Effector memory CD8-positive, alpha-beta T cell (primary cell): Measurements from ENCODE around the gene BMP5.

Source experiments
- ATAC-seq: fragments of 150-1000 bp; cut with Tn5 transposase; replicated peaks from 2 replicates; pipeline ENCODE4 v1.10.0; 2021; ENCODE audit warnings: mild to moderate bottlenecking, moderate library complexity
- DNase-seq, 3 experiments: peaks; one replicate each; pipeline ENCODE4 v3.0.0; 2021
- H3K27ac Mint-ChIP-seq, 2 donors: one replicate each; pipeline ENCODE4 v1.8.0; 2022; ENCODE audit warnings: mild to moderate bottlenecking in 2 of 2, mixed read lengths in 2 of 2, moderate library complexity in 2 of 2
- H3K27me3 Mint-ChIP-seq, 2 donors: one replicate each; pipeline ENCODE4 v1.8.0; 2022; ENCODE audit warnings: mixed read lengths in 2 of 2
- H3K36me3 Mint-ChIP-seq: one replicate; pipeline ENCODE4 v1.8.0; 2022; ENCODE audit warnings: mild to moderate bottlenecking, moderate library complexity, mixed read lengths; ENCODE audit not compliant: insufficient read depth
- H3K4me1 Mint-ChIP-seq, 2 donors: one replicate each; pipeline ENCODE4 v1.8.0; 2022; ENCODE audit warnings: low read depth in 2 of 2, mixed read lengths in 2 of 2
- H3K4me3 Mint-ChIP-seq, 2 donors: one replicate each; pipeline ENCODE4 v1.8.0; 2022; ENCODE audit warnings: mild to moderate bottlenecking in 2 of 2, mixed read lengths in 2 of 2, moderate library complexity in 2 of 2
- H3K9me3 Mint-ChIP-seq, 2 donors: one replicate each; pipeline ENCODE4 v1.8.0; 2022; ENCODE audit warnings: mixed read lengths in 2 of 2

Gene BMP5

DNA sequence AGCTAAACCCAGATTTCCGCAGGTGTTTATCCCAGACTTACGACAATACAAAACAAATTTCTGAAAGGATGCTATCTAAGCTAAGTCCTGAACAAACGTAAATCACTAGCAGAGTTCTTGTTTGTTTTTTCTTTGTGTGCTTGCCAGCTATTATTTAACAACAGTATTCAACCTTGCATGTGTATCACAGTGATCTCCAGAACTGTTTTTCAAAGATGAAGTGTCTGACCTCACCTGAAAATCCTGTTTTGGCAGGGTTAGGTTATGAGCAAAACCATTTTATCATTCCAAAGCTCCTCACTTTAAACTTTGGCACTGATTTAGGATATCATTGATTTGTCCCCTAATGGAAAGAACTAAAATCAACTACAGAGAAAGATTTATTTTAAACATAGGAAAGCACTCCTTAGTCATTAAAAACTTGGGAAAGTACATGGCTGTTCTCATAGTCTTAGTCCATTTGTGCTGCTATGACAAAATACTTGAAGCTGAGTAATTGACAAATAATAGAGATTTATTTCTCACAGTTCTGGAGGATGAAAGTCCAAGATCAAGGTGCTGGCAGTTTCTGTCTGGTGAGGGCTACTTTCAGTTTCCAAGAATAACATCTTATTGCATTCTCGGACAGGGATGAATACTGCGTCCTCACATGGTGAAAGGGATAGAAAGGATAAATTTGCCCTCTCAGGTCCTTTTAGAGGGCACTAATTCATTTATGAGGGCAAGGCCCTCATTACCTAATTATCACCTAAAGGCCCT, 20.8 kb upstream of the BMP5 start:
- no peak for DNase-seq
- H3K27me3 Mint-ChIP-seq = no peaks in the 10 kb centered on the region
- H3K4me1 Mint-ChIP-seq = no peaks in the 10 kb centered on the region
- no peak overlapping the region for H3K27ac Mint-ChIP-seq
- ATAC-seq = no peak
- H3K4me3 Mint-ChIP-seq = no peak overlapping the region
- peaks cover 9 to 10% of the 10 kb centered on the region in 2 donors for H3K9me3 Mint-ChIP-seq
- no peaks in the 10 kb centered on the region for H3K36me3 Mint-ChIP-seq

DNA sequence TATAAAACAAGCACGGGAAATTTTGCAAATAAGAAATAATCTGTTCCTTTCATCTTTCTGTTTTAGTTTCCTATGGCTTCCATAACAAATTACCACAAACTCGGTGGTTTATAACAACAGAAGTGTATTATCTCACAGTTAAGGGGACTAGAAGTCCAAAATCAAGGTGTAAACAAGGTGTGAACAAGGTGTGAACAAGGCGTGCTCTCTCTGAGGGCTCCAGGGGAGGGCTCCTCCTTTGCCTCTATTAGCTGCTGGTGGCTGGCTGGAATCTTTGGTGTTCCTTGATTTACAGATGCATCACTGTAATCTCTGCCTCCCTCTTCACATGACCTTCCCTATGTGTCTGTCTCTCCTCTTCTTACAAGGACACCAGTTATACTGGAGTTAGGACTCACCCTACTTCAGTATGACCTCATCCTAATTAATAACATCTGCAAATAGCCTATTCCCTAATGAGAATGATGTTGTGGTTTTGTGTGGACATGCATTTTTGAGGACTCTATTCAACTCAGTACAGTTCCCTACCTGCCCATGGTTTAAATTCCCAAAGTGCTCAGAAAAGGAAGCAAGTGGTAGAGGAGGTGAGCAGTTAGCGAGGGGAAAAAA, 17.5 kb upstream of the BMP5 start:
- Mint-ChIP-seq H3K27me3 (no peaks in the 10 kb centered on the region), H3K4me1 (no peaks in the 10 kb centered on the region), H3K4me3 (no peak overlapping the region), H3K27ac (no peak overlapping the region), H3K9me3 (peaks cover 10 to 11% of the 10 kb centered on the region in 2 donors), H3K36me3 (no peaks in the 10 kb centered on the region)
- DNase-seq = no peak
- no peak for ATAC-seq

DNA sequence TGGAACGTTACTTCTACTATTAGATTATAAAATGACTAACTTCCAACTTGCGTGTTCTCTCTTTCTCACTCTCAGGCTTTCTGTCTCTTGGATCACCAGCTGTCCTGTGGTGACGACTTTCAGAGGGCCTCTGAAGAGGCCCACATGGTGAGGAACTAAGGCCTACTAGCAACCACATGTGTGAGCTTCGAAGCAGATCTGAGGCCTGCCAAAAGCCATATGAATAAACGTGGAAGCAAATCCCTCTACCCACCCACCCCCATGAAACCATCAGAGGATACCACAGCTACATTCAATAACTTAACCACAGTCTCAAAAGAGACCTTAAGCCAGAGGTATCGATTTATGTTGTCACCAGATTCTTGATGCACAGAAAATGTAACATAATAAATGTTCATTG, 13.5 kb upstream of the BMP5 start:
- DNase-seq = no peak
- H3K9me3 Mint-ChIP-seq = peaks cover 0 to 5% of the 10 kb centered on the region in 2 donors
- H3K4me3 Mint-ChIP-seq = no peak overlapping the region

DNA sequence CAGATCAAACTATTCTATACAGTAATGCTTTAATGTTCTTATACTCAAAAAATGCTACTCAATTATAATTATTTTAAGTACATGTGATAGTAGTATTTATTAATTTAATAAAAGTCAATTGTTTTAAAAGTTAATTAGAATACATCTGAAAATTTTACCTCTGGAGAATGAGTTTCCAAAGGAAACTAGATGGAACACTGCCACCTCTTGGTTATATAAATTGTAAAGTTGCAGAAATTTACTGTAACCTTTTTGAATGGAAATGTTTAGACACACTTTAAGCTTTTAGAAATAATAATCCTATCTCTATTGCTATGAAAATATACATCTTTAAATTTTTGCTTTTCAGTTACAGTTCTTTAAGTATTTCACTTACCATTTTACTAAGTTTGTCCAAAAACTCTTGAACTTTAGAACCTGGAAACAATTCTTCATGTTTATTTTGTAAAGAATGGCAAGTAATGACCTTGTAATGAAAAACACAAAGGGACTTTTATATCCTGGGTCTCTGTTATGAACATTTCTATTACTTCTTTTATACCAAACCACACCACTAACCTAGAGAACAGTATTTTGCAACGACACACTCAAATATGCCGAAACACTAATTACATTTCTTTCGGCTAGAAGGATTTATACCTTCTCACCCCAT, 10.9 kb upstream of the BMP5 start:
- no peaks in the 10 kb centered on the region for H3K36me3 Mint-ChIP-seq

More for the DNA sequence above, 13.5 kb upstream of the BMP5 start:
- no peaks in the 10 kb centered on the region for H3K4me1 Mint-ChIP-seq
- no peak overlapping the region for H3K27ac Mint-ChIP-seq
- no peaks in the 10 kb centered on the region for H3K36me3 Mint-ChIP-seq
- no peak for ATAC-seq
- H3K27me3 Mint-ChIP-seq = no peaks in the 10 kb centered on the region

DNA sequence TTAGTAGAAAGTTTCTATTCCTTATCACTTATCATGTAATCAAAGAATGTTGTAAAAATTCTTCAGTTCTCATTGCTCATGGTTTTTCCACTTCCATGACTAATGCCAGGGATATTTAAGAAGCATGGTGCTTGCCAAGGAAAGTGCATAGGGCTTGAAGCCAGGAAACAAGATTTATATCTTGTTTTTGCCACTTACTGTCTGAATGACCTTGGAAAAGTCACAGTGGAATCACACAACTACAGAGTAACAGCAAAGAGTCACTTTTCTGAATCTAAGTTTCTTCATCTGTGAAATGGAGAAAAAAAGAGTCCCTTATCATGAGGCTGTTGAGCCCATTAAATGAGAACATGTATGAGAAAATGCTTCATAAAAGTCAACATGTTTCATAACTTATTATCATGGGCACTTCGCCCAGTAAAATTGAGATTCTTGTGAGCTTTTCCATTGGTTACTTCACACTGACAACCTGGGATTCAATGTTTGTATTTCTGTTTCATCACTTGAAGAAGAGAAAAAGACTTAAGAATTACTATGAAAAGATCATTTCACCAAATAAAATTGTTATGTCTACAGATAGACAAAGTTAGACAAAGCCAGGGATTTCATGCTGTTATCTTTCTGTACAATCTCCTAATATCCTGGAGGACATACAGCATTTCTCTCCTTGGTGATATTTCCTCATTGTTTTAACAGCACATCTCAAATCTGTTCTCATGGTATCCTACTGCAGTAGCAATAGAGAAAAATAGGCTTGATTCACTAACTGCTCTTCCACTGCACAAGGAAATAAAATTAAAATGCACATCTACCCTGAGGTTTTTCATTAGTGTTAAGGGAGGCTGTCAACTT, 7.6 kb upstream of the BMP5 start:
- H3K9me3 Mint-ChIP-seq = peaks cover 0 to 9% of the 10 kb centered on the region in 2 donors
- no peak for DNase-seq
- ATAC-seq = no peak
- no peak overlapping the region for H3K4me3 Mint-ChIP-seq
- no peaks in the 10 kb centered on the region for H3K4me1 Mint-ChIP-seq
- no peaks in the 10 kb centered on the region for H3K27me3 Mint-ChIP-seq
- no peak overlapping the region for H3K27ac Mint-ChIP-seq
- H3K36me3 Mint-ChIP-seq = no peaks in the 10 kb centered on the region

More for the DNA sequence above, 10.9 kb upstream of the BMP5 start:
- Mint-ChIP-seq H3K27me3 (no peaks in the 10 kb centered on the region), H3K4me3 (no peak overlapping the region), H3K9me3 (peaks cover 2 to 3% of the 10 kb centered on the region in 2 donors), H3K4me1 (no peaks in the 10 kb centered on the region), H3K27ac (no peak overlapping the region)
- no peak for DNase-seq
- ATAC-seq = no peak

DNA sequence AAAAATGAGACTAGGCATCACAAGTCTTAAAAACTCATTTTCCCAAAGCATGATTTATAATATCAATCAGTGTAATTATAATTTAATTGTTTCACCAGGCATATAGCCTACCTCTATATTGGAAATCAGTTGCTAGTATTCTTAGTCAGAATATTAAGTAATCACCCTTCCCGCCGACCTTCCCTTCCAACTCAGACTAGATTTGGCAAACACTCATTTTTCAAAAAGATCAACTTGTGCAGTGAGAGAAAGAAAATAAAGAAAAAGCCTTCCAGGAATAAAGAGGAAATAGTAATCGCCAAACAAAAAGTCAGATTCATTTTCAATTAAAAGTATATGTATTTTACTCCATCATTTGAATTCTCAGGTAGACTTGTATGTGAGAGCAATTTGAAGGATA, 1.9 kb upstream of the BMP5 start:
- ATAC-seq (no peak), DNase-seq (no peak)
- Mint-ChIP-seq H3K9me3 (peaks cover 5 to 9% of the 10 kb centered on the region in 2 donors), H3K36me3 (no peaks in the 10 kb centered on the region), H3K27me3 (no peaks in the 10 kb centered on the region), H3K4me3 (no peak overlapping the region), H3K4me1 (no peaks in the 10 kb centered on the region), H3K27ac (no peak overlapping the region)

DNA sequence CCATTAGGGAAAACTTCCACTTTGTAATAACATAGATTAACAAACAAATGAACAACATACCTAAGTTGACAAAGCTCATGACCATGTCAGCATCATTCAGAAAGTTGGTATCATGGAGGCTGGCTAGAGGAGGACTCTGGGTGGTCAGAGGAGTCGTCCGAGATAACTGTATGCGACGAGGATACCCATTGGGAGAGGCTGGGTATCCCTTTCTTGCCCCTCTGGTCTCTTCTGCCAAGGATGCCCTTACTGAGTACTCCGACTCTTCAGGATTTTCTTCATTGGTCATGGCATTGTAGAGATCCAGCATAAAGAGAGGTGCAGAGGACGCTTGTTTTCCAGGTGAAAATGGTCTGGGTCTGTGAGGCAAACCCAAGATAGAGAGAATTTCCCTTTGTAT, 1.1 kb downstream of the BMP5 start:
- no peaks in the 10 kb centered on the region for H3K36me3 Mint-ChIP-seq
- H3K27me3 Mint-ChIP-seq = no peaks in the 10 kb centered on the region
- ATAC-seq (no peak), DNase-seq (no peak)
- no peak overlapping the region for H3K4me3 Mint-ChIP-seq
- H3K4me1 Mint-ChIP-seq = no peaks in the 10 kb centered on the region
- no peak overlapping the region for H3K27ac Mint-ChIP-seq
- peaks cover 5 to 6% of the 10 kb centered on the region in 2 donors for H3K9me3 Mint-ChIP-seq

DNA sequence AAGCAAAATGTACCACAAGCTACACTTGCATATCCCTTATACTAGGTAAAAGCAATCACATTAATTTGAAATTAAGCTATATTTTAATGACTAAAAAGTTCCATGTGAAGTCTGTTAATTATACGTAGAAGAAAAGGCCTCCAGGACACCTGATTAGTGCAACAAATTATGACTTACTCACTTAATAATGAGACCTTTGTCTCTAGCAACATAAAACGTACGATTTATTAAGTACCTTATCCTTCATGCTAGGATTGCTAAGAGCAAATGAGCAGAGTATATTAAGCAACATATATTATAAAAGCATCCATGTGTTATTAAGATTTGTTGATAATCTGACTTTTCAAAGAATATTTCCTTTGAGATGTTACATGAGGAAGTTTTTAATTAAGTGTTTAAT, 2.5 kb downstream of the BMP5 start:
- Mint-ChIP-seq H3K4me1 (no peaks in the 10 kb centered on the region), H3K4me3 (no peak overlapping the region), H3K36me3 (no peaks in the 10 kb centered on the region), H3K27me3 (no peaks in the 10 kb centered on the region), H3K9me3 (peaks cover 5 to 6% of the 10 kb centered on the region in 2 donors), H3K27ac (no peak overlapping the region)
- no peak for ATAC-seq
- DNase-seq = no peak

DNA sequence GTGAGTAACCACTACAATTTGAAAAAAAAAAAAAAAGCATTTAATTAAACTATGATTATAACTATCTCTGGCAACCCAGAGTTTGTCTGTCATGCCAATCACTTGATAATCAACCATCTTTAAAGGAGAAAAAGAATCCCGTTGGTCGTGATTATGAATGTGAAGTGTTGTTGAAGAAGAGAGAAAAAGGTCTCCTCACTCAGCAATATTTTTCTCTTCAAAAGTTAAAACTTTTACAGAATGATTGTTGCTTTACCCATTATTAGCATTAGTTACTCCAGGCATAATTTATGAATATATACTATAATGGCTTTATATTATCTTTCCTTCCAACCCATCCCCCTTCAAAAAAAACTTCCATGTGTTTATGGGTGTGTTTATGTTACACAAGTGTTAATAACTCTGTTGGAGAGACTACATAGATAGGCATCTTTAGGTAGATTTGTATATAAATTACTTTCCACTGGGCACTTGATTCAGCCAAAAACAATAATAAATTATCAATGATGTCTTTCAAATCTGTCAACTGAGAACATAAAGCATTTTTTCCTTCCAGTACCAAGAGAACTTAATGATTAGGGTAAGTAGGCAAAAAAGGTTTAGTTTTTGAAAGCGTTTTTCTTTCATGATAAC, 5.1 kb downstream of the BMP5 start:
- ATAC-seq = no peak
- Mint-ChIP-seq H3K9me3 (peaks cover 6% of the 10 kb centered on the region in 2 donors), H3K36me3 (no peaks in the 10 kb centered on the region), H3K4me1 (no peaks in the 10 kb centered on the region), H3K4me3 (no peak overlapping the region), H3K27ac (no peak overlapping the region), H3K27me3 (no peaks in the 10 kb centered on the region)
- no peak for DNase-seq

DNA sequence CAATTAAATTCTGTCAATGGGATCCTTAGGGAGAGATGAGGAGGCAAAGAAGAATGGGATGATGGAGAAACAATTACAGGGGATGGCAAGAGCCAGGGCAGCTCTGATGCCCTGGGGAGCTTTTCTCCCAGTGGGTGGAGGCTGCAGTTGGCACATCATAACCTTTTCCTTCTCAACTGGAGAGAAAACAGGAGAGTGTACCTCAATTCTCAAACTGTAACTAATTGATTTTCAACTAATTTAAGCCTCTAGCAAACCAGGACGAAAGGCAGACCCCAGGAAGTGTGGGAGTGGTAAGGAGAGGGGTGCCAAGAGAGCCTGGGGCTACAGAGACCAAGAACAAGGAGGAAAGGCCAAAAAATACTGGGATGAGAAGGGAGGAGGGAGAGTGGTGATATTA, 5.7 kb downstream of the BMP5 start:
- ATAC-seq (no peak), DNase-seq (no peak)
- H3K27me3 Mint-ChIP-seq = no peaks in the 10 kb centered on the region
- H3K4me3 Mint-ChIP-seq = no peak overlapping the region
- peaks cover 5 to 6% of the 10 kb centered on the region in 2 donors for H3K9me3 Mint-ChIP-seq
- H3K27ac Mint-ChIP-seq = no peak overlapping the region
- no peaks in the 10 kb centered on the region for H3K4me1 Mint-ChIP-seq
- H3K36me3 Mint-ChIP-seq = no peaks in the 10 kb centered on the region

DNA sequence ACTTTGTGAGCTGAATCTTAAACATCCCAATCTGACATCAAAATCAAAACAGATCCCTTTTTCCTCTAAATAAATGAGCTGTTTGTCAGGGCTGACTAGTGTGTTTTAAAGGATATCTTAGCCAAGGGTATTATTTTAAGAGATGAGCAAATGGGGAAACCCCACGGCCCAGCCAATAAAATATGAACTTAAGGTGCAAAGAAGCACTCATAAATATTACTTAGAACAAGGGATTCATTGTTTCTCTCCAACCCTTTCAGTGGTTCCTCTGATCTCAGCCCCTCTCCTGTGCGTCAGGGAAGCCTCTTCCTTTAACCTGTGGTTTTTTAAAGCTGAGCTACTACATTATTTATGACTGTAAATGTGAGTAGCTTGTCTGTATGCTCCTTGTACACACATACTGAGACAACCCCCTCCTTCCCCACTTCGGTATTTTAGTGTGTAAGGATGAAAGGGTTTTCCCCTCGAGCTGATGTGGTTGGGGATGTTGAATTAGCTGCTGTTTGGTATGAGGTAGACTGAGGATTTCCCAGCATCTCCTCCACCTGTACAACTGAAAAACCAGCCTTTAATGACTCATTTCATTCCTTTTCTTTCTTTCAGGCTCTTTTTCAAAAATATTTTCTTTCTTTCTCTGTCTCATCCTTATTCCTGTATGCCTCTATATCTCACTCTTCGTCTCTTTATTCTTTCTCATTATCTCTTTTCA, 6.5 kb downstream of the BMP5 start:
- ATAC-seq (no peak), DNase-seq (no peak)
- no peaks in the 10 kb centered on the region for H3K36me3 Mint-ChIP-seq
- H3K4me3 Mint-ChIP-seq = no peak overlapping the region
- H3K27ac Mint-ChIP-seq = no peak overlapping the region
- H3K9me3 Mint-ChIP-seq = peaks cover 5 to 6% of the 10 kb centered on the region in 2 donors
- no peaks in the 10 kb centered on the region for H3K4me1 Mint-ChIP-seq
- no peaks in the 10 kb centered on the region for H3K27me3 Mint-ChIP-seq

DNA sequence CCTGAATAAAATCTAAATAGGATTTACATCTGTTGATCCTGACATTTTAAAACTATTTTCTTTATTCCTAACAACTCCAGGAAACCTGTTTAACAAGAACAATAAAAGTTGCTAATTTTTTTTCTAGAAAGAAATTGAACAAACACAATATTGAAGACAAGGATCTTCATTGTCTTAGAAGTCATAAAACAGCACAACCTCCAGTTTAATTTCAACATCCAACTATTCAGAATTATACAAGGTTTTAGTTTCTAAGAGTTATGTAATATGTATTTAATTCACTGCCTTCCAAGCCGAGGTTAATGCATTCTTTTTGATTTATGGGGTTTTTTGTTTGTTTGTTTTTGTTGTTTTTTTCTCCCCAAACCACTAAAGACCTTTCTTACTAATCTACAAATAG, 7.2 kb downstream of the BMP5 start:
- H3K27me3 Mint-ChIP-seq = no peaks in the 10 kb centered on the region
- no peak overlapping the region for H3K27ac Mint-ChIP-seq
- no peak overlapping the region for H3K4me3 Mint-ChIP-seq
- ATAC-seq (no peak), DNase-seq (no peak)
- H3K36me3 Mint-ChIP-seq = no peaks in the 10 kb centered on the region
- H3K4me1 Mint-ChIP-seq = no peaks in the 10 kb centered on the region
- peaks cover 5 to 6% of the 10 kb centered on the region in 2 donors for H3K9me3 Mint-ChIP-seq
